ENCODE data around the gene NSD1.
A peak's percentile ranks its signal among the peaks of the same experiment; 100 is the strongest.

NSD1 gene

DNA sequence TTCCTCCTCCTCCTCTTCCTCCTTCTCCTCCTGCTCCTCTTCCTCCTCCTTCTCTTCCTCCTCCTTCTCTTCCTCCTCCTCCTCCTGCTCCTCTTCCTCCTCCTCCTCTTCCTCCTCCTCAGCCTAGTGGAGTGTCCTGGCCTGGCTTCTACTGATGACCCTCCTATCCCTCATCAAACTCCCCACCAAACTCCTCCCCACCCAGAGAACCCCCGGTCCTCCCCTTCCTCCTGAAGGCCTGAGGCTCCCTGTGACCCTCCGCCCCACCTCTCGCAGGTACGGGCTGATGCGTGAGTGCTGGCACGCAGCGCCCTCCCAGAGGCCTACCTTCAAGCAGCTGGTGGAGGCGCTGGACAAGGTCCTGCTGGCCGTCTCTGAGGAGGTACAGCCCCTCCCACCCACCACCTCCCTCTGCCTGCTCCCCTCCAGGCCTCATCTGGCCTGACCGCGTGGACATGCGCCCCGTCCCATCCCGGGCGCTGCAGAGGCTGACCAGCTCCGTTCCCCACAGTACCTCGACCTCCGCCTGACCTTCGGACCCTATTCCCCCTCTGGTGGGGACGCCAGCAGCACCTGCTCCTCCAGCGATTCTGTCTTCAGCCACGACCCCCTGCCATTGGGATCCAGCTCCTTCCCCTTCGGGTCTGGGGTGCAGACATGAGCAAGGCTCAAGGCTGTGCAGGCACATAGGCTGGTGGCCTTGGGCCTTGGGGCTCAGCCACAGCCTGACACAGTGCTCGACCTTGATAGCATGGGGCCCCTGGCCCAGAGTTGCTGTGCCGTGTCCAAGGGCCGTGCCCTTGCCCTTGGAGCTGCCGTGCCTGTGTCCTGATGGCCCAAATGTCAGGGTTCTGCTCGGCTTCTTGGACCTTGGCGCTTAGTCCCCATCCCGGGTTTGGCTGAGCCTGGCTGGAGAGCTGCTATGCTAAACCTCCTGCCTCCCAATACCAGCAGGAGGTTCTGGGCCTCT, 36.3 kb upstream of the NSD1 start:
- DNase-seq = no peak

DNA sequence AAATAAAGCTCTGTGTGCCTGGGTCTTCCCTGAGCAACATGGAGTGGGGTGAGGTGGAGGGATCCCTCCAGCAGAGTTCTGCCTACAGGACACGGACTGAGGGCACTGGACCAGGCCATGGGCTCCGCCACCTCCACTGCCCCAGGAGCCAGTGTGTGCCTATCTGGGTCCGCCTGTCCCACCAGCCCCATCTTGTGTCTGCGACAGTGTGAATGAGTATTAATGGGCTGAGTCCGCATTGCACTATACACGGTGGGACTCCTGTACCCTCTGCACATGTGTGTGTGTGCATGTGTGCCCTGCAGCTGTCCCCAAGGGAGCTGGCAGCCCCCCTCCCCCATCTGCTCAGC, 35.5 kb upstream of the NSD1 start:
- no peak for DNase-seq

DNA sequence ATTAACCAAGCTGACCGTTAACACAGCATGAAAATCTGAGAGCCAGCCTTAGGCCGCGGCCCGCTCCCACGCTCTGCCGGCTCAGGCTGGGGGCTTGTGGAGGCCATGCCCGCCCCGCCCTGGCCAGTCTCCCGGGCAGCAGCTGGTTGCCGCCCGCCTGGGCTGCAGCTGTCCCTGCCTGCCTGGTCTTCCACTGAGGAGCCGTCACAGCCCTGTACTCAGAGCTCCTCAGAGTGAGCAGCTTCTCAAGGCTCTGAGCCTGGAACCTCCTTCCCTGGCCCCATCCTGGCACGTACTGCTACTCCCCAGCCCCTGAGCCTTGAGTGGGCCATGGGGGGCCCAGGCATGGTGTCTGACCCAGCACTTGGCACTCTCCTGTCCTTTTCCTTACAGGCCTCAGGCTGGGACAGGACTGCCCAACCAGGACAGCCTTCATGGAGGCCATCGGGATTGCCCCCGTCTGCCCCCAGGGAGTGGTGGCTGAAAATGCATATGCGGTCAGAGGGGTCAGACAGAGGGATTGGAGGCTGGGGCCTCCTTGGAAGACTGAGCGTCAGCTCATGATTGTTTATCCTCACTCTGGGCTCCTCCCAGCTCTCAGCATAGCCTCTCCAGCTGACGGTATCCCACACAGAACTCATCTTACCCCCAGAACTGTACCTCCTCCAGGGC, 35.0 kb upstream of the NSD1 start:
- DNase-seq = no peak

DNA sequence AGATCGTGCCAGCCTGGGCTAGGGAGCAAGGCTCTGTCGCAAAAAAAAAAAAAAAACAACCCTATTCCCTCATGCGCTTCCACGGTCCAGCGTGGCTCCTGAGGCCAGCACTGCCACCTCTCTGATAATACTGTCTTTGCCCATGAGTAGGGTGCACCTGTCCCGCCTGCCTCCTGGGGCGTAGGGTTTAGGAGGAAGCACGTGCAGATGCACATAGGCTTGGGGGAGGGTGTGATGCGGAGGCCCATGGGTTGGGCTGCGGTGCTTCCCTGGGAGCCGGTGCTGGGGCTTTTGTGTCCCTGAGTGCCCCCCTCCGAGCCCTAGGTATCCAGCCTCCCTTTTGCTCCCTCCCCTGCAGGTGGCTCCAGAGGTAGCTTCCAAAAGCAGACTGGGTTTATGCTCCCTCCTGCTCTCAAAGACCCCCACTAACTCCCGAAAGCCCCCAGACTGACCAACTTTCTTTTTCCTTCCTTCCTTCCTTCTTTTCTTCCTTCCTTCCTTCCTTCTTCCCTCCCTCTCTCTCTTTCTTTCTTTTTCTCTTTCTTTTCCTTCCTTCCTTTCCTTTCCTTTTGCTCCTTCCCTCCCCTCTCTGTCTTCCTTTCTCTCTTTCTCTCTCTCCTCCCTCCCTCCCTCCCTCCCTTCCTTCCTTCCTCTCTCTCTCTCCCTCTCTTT, 34.0 kb upstream of the NSD1 start:
- DNase-seq = no peak

DNA sequence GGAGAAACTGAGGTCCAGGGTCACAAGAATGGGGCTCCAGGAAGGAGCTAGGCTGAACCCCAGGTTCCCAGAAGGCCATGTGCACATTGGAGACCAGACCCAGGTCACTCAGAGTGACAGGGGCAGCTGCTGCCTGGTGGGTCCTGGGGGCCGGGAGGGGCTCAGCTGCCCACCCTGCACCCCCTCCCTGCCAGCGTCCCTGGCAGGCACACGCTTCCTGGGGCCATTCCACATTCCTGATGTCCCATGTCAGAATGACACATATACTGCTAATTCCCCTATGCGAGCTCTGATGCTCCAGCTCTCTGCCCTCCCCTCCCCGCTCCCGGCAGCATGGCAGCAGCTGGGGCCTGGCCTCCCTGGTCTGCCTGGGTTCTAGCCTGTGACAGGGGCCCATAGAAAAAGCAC, 32.9 kb upstream of the NSD1 start:
- DNase-seq = peak; percentile 25

DNA sequence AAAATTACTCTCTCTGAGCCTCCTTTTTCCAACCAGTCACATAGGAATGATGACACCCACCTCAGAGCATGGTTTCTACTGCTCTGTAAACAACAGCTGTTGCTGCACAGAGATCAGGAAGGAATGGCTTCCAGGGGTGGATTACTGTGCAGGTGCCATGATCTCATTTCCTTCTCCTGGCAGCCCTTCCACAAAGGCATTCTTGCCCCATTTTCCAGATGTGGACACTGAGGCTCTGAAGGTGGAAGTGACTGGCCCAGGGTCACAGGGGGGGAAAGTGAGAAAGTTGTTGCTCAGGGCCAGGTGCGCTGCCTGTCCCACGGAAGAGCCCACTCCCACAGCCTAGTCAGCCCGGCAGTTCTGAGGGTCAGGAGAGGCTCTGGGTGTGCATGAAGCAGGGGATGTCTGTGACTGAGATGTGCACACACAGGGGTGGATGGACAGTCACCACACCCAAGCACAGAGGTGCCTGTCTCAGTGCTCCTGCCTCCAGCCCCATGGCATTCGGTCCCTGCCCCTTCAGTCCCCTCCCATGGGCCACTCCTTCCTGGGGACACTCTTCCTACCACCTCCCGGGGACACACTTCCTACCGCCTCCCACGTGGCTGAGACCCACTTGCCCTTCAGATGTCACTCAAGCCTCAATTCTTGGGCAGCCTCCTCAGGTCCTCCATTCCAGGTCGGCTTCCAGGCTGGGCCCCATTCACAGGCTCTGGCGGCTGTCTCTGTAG, 29.9 kb upstream of the NSD1 start:
- no peak for DNase-seq

DNA sequence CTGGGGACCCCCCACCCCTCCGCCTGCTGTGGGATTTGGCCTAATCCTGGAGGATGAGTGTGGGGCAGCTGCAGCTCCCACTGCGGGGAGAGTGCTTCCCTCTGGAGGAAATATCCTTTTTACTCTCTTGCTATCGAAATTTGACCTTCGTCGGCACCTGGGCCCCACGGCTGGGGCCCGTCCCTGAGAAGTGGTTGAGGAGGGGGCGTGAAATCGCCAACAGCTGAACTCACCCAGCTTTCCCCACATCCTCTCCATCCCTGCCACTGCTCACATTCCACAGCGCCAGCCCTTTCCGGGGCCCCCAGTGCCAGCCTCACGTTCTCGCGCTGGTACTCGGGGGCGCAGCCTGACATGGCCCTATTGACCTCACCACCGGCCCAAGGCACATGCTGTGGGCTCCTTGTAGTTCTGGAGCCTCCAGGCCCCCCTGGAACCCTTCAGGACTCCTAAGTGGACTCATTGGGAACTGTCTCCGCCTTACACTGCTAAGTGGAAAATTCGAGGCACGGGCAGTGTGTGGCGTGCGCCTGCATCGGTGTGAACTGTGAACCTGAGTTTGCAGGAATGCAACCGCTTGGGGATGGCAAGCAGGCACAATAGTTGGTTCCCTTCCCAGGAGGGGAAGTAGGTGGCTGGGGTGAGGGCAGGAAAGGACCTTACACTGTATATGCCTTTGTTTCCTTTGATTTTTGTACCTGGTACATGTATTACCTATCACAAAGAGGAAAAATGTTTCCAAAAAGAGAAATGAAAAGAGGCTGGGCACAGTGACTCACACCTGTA, 27.7 kb upstream of the NSD1 start:
- no peak for DNase-seq

DNA sequence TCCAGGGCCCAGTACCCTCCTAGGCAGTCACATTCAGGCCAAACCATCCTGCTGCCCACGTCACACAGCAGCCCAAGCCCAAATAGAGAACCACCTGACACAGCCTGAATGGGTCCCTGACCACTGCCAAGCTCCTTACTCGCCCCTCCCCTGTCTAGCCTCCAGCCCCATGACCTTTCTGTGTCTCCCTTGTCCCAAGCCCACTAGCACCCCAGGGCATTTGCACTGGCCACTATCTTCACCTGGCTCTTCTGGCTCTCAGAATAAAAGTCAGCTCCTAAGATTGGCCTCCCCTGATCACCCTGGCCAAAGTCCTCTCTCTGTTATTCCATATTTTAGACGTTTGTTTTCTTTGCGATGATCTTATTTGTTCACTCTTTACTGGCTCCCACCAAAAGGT, 26.4 kb upstream of the NSD1 start:
- no peak for DNase-seq

DNA sequence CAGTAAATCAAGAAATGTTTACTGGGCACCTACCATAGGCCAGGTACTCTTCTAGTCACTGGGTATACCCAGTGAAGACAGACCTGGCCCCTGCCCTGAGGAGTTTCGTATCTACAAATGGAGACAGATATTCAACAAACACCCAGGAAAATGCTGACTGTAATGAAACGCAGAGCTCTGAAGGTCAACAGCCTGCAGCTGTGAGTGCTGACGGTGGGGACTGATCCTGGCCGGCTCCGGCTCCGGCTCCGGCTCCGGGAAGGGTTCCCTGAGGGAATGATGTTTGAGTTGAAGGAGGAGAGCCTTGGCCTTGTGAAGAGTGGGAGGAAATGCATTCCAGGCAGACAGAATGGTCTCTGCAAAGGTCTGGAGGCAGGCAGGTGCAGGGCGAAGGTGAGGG, 23.8 kb upstream of the NSD1 start:
- no peak for DNase-seq

DNA sequence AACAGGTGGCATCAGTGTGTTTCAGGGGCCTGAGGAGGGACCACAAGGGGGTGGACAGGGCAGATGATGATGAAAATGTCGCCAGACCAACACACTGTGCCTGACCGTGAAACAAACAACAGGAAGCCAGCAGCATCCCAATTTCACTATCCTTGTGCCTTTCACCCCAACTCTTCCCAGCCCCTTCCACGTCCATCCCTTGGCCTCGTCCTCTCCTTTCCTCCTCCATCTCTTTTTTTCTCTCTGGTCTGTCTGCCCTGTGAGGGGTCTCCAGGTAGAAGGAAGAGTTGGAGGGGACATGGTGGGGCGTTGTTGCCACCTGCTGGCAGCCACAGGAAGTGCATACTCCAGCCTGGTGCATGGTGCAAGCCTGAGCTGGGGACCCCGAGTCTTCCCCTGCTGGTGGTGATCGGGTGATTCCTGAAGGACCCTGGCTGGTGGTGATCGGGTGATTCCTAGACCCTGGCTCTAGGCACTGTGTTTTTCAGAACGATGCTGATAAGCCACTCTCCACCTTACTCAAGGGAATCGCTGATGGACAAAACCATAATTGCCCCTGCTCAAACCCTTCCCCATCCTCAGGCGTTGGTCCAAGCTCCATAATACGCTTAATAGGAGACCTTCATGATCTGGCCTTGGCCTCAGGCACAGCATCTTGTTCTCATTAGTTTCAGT, 21.7 kb upstream of the NSD1 start:
- peak; percentile 37 for DNase-seq

DNA sequence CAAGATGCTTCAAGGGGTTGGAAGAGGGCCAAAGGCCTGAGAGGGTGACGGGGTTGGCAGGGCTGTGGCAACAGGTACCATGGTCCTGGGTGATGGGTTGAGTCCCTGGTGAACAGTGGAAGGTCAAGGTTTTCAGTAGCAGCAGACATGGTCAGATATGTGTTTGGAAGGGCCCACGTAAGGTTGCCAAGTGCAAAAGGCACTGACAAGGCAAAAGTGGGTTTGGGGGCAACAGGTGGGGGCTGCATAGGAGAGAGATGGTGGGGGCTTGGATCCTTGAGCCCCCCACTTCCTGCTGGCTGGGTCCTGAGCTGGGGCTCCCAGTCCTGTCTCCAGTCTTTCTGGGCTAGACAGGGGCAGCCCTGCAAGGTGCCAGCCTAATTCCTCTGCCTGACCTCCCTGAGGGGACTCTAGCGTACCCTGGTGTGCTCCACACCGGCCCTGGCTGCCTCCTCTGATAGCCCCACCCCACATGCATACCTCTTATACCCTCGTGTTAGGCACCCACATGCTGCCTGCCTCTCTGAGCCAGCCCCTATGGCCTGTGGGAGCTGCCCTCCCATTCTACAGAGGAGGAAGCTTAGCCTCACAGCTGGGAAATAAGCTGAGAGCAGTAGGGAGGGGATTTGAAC, 20.9 kb upstream of the NSD1 start:
- DNase-seq = no peak

DNA sequence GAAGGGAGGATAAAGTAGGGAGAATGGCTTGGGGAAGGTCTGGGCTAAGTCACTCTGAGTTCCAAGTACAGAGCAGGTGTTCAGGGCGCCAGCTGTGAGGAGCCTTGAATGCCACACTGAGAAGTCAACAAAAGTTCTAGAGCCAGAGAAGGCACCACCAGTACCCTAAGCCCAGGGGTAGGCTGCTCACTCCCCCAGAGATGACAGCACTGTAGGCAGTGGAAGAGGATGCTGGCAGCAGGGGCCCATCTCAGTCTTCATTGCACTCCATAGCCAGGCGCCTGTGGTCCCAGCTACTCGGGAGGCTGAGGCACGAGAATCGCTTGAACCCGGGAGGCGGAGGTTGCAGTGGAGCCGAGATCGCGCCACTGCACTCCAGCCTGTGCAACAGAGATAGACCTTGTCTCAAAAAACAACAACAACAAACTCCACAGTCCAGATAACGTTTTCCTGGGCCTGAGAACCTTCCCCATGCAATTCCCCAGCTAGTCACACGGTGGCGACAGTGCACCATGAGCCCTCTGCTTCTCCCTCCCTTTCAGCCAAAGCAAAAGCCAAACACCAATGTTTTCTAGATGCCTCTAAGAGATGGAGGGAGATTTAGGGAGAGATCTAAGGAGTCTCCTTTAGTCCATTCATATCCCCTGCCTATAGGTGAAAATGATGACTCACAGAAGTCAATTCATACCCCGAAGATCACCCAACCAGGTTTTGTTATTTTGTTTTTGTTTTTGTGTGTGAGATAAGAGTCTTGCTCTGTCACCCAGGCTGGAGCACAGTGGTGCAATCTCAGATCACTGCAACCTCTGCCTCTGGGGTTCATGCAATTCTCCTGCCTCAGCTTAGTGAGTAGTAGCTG, 19.8 kb upstream of the NSD1 start:
- DNase-seq = peak; percentile 64

DNA sequence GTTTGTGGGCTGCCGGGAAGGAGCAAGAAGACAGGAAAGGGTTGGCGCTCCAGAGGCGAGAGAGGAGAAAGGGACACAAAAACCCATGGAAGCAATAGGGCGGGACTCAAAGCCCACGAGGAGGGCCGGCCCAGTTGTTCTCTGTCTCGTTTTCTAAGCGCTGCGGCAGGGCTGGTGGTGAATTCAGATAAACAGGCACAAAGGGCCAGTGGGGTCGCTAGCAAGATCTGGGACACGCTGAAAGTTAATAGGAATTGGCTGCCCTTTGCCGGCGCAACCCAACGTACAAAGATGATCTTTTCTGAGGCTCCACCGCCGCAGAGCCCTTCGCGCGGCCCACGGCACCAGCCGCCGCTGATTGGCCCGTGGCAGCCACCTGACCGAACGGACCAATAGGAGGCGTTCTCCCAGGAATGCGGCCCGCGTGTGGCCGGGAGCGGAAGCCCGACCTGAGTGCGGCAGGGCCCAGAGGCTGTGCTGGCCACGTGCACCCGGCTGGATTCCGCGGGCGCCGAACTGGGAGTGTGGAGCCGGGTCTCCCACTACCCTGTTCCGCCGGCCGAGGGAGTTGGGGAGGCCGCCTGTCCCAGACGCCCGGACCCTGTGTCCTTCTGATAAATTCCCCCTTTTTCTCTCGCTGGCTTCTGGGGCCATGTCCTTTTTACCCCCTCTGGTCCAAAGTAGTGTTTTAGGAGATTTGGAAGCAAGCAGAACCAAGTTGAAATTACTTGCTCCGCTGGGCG, 16.8 kb upstream of the NSD1 start:
- peak; percentile 83 for DNase-seq

DNA sequence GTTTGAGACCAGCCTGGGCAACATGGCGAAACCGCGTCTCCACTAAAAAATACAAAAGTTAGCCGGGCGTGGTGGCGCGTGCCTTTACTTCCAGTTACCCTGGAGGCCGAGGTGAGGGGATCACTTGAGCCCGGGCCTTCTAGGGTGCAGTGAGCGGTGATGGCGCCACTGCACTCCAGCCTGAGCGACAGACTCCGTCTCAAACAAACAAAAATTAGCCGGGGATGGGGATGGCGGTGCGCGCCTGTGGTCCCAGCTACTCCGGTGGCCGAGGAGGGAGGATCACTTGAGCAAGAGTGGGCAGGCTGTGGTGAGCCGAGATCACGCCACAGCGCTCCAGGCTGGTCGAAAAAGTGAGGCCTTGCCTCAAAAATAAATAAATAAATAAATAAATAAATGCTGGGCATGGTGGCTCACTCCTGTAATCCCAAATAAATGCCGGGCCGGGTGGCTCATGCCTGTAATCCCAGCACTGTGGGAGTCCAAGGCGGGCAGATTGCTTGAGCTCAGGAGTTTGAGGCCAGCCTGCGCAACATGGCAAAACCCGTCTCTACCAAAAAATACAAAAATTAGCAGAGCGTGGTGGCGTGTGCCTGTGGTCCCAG, 16.0 kb upstream of the NSD1 start:
- no peak for DNase-seq

DNA sequence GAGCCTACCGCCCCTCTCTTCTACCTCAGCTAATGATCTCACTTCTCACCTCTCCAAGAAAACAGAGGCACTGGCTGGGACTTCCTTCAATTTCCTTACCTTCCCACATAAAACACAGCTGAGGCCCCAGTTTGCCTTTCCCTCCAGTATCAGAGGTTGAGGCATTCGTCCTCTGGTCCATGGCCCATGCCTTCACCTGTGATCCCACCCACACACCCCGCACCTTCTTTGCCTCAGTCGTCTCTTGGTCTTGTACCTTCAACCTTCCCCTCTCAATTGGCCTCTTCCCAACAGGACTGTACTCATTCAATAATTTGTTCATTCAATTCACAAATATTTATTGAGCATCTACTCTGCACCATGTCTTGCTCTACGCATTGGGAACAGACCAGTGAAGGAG, 11.0 kb upstream of the NSD1 start:
- DNase-seq = no peak

DNA sequence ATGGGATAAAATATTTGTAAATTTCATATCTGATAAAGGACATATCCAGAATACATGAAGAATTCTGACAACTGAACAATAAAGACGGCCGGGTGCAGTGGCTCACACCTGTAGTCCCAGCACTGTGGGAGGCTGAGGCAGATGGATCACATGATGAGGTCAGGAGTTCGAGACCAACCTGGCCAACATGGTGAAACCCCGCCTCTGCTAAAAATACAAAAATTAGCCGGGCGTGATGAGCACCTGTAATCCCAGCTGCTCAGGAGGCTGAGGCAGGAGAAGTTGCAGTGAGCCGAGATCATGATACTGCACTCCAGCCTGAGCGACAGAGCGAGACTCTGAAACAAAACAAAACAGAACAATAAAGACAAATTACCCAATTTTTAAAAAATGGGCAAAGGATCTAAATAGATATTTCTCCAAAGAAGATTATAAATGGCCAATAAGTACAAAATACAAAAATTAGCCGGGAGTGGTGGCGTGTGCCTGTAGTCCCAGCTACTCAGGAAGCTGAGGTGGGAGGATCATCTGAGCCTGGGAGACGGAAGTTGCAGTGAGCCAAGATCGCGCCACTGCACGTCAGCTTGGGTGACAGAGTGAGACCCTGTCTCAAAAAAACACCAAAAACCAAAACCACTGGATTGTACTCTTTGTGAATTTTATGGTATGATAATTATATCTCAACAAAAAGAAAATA, 9.6 kb upstream of the NSD1 start:
- DNase-seq = no peak

DNA sequence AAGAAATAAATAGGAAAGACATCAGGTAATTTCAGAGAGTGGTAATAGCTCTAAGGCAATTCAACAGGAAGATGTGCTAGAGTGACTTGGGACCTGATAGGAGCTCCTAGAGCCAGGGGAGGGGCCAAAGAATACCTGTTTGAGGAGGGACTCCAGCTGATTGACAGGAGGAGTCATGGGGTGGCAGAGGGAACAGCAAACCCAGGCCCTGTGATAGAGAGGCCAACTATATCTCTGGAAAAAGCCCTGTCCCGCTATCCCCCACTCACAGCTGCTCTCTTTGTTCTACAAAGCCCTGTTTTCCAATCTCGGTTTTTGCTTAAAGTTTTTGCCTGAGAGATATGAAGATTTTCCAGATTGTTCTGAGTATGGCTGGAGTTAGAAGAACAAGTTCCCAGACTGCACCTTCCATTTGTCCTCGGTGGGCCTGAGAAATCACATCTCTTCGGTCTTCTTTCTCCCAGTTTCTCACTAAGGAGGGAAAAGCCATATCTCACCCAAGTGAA, 9.0 kb upstream of the NSD1 start:
- DNase-seq = no peak

DNA sequence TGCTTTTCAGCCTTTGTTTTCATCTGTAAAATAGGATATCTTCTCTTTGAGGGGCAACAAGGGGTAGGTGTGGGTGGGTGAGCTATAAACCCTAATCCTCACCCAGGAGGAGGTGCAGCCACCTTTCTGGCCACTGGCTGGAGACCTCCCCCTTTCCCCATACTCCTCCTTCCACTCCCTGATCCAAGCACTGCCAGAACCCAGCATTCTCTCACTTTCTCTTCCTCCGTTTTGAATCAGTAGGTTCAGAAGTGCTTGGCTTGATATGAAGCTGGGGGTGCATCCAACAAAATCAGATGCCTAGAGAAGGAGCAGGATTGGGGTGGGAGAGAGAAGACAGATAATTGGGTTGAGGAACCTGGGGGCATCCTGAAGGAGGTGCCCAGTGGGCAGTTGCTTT, 6.8 kb upstream of the NSD1 start:
- no peak for DNase-seq

Measured in fibroblast of skin of right quadriceps (primary cell).